Gastrocnemius medialis (tissue), 4 donors: ENCODE data around the gene ONECUT3.

ENCODE experiments used
- POLR2A ChIP-seq, 2 donors: fragments of 450-650 bp; IDR thresholded peaks; one replicate each; pipeline ENCODE4 v1.6.1; 2017; ENCODE audit warnings: antibody characterized with exemption in 2 of 2, mild to moderate bottlenecking in 2 of 2, moderate library complexity in 2 of 2
- TF ChIP-seq, protein P1 (sequence below), 5 experiments: fragments of 450-650 bp in 3 of 5; fragments of 200-600 bp in 2 of 5; sonication (generic) in 2 of 5; IDR thresholded peaks in 4 of 5; conservative IDR thresholded peaks in 1 of 5; 1 replicate in 4 of 5; 2 replicates in 1 of 5; pipeline ENCODE4 v1.5.1; 2016 to 2019; ENCODE audit warnings: antibody characterized with exemption in 5 of 5, mild to moderate bottlenecking in 3 of 5, moderate library complexity in 3 of 5

- no peak for TF ChIP-seq POLR2A (IDR thresholded peaks at IDR 0.05)
- TF ChIP-seq, protein P1, sequence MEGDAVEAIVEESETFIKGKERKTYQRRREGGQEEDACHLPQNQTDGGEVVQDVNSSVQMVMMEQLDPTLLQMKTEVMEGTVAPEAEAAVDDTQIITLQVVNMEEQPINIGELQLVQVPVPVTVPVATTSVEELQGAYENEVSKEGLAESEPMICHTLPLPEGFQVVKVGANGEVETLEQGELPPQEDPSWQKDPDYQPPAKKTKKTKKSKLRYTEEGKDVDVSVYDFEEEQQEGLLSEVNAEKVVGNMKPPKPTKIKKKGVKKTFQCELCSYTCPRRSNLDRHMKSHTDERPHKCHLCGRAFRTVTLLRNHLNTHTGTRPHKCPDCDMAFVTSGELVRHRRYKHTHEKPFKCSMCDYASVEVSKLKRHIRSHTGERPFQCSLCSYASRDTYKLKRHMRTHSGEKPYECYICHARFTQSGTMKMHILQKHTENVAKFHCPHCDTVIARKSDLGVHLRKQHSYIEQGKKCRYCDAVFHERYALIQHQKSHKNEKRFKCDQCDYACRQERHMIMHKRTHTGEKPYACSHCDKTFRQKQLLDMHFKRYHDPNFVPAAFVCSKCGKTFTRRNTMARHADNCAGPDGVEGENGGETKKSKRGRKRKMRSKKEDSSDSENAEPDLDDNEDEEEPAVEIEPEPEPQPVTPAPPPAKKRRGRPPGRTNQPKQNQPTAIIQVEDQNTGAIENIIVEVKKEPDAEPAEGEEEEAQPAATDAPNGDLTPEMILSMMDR (IDR thresholded peaks at IDR 0.05 in 4 of 5, conservative IDR thresholded peaks at IDR 0.05 in 1 of 5) = no peak
Observed at GRCh38 chr19:1754636-1755466, 1.5 kb downstream of the ONECUT3 start.
